Measurements from ENCODE around the gene TMEM8B.
"Not testable (repeated sequence)": the region's sequence is repeated elsewhere in the genome, so short reads cannot be mapped to it uniquely, and the experiment has no call there.

The TMEM8B gene

GRCh38 chr9:35864695-35865255 lies 35.7 kb downstream of the TMEM8B start:
- no peak for DNase-seq

DNA sequence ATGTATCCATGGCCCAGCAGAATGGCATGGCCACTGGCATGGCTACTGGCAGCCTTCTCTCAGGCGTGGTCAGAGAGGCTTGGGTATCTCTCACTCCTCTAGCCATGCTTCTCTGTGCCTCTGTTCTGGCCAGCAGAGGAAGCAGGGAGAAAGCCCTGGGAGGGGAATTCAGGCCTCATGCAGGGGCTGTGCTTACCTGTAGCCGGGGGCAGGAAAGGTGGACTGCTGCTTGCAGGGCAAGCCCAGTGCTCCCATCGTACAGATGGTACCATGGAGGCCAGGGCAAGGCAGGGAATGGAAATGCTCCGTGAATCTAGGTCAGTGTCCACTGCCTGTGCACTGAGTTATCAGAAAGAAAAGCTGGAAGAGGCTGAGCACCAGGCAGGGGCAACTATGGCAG lies 38.5 kb downstream of the TMEM8B start:
- no peak for DNase-seq

DNA sequence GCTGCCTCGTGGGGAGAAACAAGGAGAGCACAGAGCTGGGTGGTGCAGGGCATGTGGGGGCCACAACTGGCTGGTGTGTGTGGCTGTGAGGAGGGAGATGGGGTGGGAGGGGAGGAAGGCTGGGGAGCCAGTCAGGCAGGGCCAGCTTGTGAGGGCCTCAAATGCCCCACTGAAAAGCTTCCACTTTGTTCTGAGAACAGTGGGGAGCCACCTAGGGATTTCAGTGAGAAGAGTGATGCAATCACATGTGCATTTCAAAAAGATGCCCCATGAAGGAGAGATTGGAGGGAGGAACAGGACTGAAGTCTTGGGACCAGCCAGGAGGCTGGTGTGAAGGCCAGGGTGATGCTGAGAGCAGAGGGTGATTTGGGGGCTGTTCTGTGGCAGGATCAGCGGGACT lies 39.9 kb downstream of the TMEM8B start:
- no peak for DNase-seq

- no peak for DNase-seq
Measured at GRCh38 chr9:35869621-35870216, 40.7 kb downstream of the TMEM8B start.

DNA sequence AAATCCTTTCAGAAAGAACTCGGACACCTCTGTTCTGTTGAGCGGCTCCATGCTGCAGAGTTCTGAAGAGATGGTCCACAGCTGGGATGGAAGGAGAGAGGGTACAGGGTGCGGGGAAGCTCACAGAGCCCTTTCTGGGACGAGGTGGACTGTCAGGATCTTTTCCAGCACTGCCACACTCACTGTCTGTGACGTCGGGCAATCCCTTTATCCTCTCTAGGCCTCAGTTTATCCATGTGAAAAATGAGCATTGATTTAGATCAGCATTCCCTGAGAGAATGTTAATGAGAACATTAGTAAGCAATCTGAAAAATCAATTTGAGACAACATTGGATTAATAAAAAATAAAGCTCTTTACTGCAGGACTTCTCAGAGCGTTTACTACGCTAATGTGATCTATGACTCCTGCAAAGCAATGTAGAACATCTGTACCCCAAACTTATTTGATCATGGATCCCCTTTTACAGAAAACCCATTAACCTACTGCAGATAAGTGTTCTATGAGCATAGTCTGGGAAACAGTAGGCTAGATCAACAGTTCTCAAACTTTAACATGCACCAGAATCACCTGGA lies 41.4 kb downstream of the TMEM8B start, which contains the start of gene OR13J1:
TSS of gene OR13J1 (minus strand) at position 51 of the 573 bp plus-strand sequence. CDS start at position 51, 0 bp downstream.
- no peak for DNase-seq

GRCh38 chr9:35871545-35871944 lies 42.5 kb downstream of the TMEM8B start:
- DNase-seq: no peak

GRCh38 chr9:35872505-35872904 lies 43.5 kb downstream of the TMEM8B start:
- no peak for DNase-seq

DNA sequence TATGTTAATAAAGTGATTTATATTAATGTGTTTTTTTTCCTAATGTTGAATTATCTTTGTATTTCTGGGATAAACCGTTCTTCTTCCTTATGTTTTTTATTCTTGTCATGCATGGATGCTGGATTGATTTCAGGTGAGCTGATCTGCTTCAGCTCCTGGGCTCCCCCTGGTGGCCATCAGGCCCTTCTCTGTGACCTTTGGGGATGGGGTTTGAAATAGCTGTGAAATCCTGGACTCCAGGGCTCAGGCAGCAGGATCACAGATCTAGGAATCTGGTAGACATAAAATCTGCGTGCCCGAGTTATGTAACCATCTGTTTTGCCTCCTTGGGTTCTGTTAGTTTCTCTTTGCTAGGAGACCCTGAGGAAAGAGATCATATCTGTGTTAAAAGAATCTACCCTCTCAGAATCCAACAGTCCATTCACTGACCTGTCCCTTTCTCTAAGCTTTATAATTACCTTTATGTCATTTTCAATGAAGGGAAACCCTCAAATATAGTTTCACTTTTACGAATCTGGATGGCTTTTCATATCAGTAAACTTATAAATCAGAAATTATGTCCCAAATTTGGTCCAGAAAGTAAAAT lies 53.3 kb downstream of the TMEM8B start:
- DNase-seq: peak; percentile 73

DNA sequence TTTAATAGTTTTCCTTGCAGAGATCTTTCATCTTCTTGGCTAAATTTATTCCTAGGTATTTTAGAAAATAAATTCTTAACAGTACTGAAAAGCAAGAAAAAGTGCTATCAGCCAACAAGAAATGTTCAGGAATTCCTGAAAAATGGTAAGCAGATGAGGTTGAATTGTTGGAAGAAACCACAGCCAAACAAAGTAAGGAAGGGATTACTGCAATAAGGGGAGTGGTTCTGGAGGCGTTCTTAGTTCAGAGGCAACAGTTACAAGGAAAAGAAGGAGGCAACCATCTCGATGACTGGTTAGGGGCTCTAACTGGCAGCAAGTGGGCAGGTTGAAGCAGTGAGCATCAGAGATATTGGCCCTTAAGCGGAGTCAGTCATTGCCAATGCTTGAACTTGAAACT lies 54.0 kb downstream of the TMEM8B start:
- no peak for DNase-seq

- DNase-seq: not testable (repeated sequence)
Measured at GRCh38 chr9:35884908-35885307, 55.9 kb downstream of the TMEM8B start.

DNA sequence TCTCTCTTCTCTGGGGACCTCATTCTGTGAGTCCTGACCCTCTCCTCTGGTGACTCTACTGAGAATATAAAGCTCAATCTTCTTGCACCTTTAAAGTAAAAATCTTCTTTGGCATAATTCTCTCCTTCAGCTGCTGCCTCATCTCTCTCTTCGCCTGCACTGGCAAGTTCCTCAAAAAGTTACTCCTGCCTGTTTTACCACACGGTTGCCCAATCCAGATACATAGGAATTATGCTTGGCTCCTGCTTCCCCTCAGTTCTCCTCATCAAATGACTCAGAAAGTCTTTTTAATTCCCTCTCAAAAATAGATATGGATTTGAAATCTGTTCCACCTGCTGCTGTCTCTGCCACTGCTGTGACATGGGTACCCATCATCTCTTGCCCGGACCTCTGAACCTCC lies 62.6 kb downstream of the TMEM8B start:
- no peak for DNase-seq

DNA sequence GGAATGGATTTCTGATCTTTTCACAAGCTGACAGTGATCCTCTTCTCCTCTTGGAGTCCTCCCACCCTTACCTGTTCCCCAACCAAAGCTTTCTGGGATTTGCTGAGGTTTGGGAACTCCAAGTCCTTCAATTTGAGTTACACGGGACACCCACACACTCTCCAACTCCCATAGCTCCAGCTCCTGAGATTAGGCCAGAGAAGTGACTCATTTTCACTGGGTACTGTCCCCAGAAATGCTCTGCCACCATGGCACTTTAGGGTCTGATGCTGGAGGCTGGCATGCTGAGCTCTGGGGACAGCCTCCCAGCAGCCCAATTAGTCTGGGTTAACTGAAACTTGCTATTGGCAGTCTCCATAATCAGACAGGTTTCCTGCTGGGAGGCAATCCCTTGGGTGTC lies 63.0 kb downstream of the TMEM8B start:
- no peak for DNase-seq

DNA sequence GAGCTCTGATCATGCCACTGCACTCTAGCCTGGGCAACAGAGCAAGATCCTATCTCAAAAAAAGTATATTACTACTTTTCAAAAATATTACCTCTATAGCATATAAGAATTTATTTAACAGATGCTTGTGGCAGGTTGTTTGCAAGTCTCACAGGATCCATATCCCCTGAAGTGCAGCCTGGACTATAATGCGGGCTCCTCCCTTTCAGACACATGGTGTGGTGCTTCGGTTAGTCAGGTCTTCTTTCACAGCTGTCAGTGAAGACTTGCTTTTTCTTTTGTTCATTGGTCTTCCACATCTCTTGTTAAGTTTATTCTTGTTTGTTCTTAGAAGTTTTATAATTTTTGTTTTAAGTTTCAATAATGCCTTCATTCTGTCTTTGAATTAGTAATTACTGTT lies 67.5 kb downstream of the TMEM8B start:
- DNase-seq: no peak

GRCh38 chr9:35897376-35898099 lies 68.5 kb downstream of the TMEM8B start:
- DNase-seq: not testable (repeated sequence)

GRCh38 chr9:35898337-35898736 lies 69.3 kb downstream of the TMEM8B start:
- DNase-seq: no peak

GRCh38 chr9:35899021-35899420 lies 70.0 kb downstream of the TMEM8B start:
- DNase-seq: no peak

DNA sequence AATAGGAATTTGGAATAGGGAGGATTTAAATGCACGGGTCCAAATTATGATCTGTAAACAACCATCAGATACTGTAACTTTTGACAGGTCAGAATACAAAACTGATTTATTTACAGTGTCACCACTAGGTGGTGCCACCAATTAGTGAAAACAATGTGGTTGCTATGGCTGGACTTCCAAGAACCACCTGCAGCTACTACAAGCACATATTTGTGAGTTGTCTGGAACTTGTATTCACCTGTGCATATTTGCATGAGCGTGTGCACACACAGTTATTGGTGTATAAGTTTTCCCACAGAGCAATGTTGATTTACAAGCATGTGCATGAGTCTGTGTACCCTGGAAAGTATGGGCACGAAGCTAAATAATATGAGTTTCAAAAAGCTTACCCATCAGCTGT lies 74.0 kb downstream of the TMEM8B start:
- DNase-seq: peak; percentile 71

- no peak for DNase-seq
Measured at GRCh38 chr9:35904338-35904737, 75.3 kb downstream of the TMEM8B start.

DNA sequence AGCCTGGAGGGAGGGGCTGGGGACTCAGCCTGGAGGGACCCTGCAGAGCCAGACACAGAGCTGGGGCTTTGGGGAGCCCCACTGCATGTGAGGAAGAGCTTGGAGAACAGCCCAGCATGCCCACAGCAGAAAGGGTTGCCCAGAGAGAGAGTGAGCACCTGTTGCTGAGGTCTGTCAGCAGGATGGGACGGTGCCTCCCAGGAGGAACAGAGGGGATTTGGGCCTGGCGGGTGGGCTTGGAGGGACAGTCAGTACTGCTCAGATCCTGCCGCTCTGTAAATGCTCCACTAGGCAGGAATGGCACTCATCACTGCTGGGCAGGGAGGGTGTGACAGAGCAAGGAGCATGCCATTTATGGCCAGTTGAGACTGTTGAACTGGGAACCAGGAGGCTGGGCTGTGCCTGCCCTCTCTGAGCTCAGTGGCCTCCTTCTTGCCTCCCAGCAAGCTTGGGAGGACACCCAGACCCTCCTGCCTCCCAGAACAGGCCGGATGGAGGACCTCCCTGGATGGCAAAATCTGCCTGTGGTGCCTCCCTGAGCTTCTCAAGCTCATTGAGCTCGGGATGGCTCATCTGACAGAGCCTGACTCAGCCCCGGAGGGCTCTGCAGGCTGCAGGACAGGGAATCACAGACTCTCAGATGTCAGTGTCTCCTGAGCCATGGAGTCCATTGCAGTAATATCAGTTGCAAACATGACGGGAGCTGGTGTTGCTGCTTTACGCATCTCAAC lies 76.2 kb downstream of the TMEM8B start:
- DNase-seq: no peak

GRCh38 chr9:35905912-35906679 lies 77.1 kb downstream of the TMEM8B start, which contains the start of gene HRCT1:
HRCT1 (plus strand) TSS chr9:35906202; CDS start chr9:35906288, 86 bp downstream.
- DNase-seq: no peak

DNA sequence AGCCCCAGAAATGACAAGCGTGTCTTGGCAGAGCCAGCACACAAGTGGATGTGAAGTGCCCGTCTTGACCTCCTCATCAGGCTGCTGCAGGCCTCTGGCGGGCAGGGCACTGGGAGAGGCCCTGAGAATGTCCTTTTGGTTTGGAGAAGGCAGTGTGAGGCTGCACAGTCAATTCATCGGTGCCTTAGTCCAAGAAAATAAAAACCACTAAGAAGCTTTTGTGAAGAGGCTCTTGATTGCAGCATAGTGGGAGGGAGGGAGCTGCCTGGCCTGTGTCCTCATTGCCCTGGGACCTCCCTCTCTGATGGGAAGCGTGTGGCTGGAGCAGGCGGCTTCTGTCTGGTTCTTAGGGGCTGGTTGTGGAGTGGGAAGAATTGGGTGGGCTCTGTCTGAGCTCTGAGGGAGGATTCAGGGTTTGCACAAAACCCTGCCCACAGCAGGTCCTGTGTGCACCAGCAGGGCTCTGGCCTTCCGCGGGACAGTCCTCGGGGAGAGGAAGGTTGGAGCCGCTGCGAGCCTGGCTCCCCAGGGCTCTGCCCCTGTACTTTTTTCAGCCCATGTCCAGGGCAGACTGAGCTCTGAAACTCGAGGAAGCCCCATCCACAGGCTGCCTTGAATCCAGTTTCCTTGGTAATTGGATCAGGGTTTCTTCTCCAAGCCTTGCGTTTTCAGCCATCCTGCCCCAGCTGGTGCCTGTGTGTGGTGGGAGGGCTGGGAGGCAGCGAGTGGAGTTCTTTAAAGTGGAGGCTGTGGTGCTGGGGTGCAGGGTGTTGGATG lies 78.1 kb downstream of the TMEM8B start:
- no peak for DNase-seq

Measured in CD4-positive, alpha-beta T cell treated with Interleukin-21 for 1 hour (primary cell).